A204.1 (cell line): ENCODE measurements around the gene SERPINB3.
"Not testable (repeated sequence)": the region's sequence is repeated elsewhere in the genome, so short reads cannot be mapped to it uniquely, and the experiment has no call there.

Experiments
- FAIRE-seq: peaks from 2 replicates; lab custom pipeline; 2012; peaks lifted over from hg19 to GRCh38; lab: Jason Lieb, UNC

The SERPINB3 gene

DNA sequence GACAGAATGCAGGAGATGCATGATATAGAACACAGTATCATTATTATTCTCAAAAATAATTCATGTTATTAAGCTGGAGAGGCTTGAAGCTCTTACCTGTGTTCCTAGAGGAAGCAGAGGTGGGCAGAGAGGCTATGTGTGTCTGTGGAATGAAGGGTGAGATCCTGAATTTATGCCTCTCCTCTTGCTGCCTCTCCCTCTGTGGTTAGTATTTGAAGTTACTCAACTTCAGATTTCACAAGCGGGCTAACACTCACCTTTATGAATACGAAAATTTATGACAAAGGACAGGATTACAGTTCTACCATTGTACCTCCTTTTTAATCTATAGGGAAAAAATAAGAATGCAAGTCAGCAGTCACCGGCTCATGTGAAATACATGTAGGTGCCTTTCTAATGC is at the start of gene SERPINB3:
Gene SERPINB3, minus strand, starts transcription at position 144 of the 400 bp plus-strand sequence. CDS start 677 bp downstream, outside the sequence.
- FAIRE-seq = not testable (repeated sequence)

- no peak for FAIRE-seq
Measured at GRCh38 chr18:63708650-63709049, 47.0 kb upstream of the SERPINB3 start.

- FAIRE-seq = no peak
Measured at GRCh38 chr18:63707816-63708215, 46.1 kb upstream of the SERPINB3 start.

DNA sequence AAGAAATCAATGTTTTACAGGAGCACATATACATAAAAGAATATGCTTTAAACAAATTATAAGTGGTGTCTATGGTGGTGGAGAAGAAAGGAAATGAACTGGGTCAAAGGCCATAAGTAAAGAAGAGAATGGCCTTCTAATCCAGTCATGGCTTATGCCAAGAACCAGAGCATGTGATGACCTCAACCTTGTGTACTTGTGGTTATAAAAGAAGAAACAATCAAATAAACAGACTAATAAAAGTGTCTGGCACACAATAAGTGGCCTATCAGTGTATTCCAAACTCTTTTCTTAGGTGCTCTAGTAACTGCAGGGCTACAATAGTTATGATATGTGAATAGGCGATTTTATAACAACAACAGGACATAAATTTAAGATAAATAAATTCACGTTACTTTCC is 43.7 kb upstream of the SERPINB3 start:
- no peak for FAIRE-seq

DNA sequence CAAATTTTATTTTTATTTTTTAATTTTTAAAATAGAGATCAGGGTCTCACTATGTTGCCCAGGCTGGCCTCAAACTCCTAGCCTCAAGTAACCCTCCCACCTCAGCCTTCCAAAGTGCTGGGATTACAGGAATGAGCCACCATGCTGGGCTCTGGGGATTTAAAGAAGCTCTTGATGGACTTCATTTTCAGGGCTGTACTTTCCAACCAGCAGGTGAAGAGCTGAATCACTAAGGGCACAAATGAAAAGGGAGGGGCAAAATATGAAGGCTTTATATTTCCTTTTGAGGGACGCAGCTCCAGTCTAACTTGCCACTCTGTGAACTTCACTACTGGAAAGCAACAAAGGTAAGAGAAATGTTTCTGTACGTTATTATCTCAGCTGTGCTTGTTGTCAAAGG is 41.0 kb upstream of the SERPINB3 start, which contains the start of gene SERPINB11:
Gene SERPINB11, plus strand, starts transcription at position 301 of the 400 bp plus-strand sequence. CDS start 7,234 bp downstream, outside the sequence.
- FAIRE-seq = no peak

DNA sequence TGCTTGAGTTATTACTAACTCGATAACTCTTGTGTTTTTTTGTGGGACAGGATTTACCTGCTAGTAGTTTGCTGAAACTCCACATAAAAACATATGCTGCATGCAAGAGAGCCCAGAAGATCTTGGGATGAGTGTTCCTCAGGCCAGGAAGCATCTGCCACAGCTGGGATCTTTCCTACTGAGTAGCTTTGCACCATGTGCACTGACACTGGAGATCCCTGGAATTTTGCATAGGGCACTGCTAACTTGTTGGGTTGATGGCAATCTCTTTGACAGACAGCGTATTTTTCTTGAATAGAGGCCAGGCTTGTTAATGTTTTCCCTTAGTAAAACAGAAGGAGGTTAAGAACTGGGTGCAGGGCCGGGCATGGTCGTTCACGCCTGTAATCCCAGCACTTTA is 40.3 kb upstream of the SERPINB3 start:
- FAIRE-seq = no peak

DNA sequence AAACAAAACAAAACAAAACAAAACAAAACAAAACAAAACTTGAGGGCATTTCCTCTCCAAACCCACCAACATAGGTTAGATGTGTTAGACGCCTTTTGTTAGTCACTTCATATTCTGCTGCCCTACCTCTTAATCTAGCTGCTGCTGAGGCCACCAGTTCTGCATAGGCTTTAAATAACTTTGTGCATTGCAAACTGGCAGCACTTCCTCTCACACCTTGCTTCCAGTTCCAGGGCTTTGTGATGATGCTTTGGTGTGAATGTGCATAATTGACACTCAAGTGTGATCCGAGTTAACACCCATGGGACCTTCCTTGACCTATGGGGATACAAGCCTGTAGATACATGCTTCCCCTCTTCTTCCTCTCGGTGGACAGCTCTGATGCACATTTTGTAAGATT is 38.8 kb upstream of the SERPINB3 start:
- no peak for FAIRE-seq

- no peak for FAIRE-seq
Measured at GRCh38 chr18:63697097-63697660, 35.5 kb upstream of the SERPINB3 start.

GRCh38 chr18:63689064-63689463 is 27.4 kb upstream of the SERPINB3 start:
- FAIRE-seq = no peak

DNA sequence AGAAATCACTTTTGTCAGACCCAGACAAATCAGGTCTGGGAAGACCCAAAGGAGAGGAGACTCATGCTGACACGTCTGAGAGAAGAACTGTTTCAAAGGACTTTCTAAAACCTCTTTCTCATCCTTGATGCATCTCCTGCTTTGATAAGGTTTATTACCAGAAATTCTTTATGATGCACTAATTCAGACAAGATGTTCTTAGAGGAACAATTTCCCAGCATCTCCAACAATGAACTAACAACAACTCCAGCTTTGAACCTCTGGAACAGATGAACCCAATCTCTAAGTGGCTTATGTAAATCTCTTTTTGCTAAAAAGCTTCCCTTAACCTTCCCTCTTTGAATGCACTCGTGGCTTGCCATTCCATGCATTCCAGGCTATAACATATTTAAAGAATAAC is 25.2 kb upstream of the SERPINB3 start:
- no peak for FAIRE-seq

DNA sequence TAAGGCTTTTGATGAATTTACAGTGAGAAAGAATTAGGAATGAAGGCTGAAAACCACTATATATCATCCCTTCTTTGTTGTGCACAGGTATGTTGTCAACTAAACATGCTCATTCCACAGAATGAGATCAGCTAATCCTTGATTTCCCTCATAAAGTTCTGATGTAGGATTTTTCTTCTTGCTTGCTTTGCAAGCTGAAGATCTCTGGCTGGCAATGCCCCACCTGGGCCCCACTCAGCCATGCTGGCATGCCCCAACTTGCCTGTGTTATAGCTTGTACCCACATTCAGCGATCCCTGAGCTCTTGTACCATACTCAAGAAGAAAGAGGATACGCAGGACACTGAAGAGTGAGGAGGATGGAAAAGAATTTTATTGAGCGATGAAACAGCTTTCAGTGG is 23.0 kb upstream of the SERPINB3 start:
- FAIRE-seq = no peak

DNA sequence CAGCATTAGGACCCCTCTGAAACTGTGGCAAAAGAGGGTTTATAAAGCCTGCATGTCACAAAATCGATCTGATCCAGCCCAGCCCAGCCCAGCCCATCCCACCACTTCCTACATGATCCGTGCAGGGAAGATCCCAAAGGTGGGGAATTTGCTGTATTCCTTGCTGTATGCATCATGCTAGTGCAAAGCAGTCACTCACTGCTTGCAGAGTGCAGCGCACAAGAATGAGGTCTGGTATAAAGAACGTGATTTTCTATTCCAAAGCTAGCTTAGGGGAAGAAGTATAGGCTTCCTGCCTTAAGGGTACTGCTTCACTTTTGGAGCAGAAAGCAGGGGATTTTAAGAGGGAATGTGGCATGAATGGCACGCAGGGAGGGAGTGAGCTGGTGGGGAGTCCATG is 22.2 kb upstream of the SERPINB3 start:
- FAIRE-seq = no peak

DNA sequence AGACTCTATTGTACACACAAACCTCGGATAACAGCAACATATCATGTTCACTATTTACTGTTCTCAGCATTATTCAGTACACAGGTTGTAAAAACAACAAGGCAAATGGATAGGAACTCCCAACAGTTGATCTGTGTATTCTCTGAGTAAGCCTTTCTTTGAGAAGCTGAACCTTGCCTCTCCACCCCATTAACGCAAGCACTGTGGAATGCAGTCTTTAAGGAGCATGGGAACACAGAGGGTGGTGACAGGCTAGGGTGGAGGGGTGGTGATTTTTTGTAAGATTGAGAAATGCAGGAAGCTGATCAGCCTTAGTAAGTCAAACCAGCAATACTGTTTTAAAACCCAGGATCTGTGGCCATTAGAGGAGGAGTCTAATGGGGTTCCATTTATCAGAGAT is 21.5 kb upstream of the SERPINB3 start:
- no peak for FAIRE-seq

DNA sequence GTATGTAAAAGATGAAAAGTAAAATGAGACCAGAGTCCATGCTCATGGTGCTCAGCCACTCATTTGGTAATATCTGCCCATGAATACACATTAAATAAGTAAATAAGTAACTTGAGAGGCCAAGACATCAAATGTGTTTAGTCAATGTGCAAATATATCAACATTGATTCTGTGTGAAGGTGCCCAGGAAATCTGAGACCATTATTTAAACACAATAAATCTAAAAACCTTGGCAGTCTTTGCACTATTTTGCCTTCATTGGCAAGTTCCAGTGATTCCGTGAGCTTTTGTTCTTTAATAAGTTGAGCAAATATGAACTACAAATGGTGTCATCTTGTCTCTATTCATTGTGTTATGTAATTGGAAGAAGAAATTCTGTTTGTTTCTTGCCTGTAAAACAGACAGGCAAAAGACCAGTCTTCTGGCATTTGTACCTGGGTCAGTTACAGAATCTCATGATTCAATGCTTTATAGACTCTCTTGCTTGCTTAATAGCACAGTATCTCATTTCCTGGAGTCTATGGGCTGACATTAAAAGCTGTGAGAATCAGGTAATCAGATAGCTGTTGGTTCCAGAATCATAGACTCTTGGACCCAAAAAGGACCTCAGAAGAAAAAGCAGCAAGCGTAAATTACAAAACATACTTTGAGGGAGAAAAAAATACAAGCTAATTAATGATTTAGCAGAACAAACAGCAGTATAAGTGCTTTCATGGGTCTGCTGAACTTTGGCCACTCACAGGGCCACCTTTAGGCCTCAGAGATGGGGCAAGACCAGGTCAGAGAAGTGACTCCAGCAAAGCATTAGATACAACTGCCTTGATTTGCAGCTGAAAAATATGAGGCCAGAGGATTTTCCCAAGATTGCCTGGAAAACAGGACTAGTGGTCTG is 20.0 kb upstream of the SERPINB3 start:
- no peak for FAIRE-seq

DNA sequence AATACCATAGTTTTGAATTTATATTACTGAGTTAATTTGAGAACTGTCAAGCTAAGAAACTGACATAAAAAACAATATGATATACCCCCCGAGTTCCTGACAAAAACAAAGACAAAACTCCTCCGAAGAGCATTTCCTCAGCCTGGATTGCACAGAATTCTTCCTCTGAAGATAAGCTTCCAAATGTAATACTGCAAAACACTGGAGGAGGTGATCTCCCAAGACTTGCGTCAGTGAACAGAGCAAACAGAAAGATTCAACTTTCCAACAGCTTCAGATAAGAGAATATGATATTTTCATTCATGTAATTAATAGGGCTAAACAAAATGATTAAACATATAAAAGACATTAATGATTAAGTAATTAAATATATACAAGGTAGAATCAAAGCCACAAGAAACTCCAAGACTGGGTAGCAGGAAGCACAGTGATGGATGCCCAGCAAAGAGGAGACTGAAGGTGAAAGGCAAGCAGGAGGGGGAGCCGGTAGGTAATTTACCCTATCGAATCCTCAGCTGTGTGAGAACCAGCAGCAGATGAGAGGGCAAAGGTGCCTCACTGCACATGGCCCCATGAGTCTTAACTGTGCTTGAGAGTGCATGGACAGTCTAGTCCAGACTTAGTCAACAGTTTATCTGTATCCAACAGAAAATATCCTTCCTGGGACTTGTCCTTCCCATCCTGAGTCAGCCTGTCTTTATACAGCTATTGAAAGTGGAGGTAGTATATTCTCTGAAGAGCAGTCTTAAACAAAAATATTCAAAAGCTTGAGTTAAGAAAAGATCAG is 18.3 kb upstream of the SERPINB3 start:
- no peak for FAIRE-seq

DNA sequence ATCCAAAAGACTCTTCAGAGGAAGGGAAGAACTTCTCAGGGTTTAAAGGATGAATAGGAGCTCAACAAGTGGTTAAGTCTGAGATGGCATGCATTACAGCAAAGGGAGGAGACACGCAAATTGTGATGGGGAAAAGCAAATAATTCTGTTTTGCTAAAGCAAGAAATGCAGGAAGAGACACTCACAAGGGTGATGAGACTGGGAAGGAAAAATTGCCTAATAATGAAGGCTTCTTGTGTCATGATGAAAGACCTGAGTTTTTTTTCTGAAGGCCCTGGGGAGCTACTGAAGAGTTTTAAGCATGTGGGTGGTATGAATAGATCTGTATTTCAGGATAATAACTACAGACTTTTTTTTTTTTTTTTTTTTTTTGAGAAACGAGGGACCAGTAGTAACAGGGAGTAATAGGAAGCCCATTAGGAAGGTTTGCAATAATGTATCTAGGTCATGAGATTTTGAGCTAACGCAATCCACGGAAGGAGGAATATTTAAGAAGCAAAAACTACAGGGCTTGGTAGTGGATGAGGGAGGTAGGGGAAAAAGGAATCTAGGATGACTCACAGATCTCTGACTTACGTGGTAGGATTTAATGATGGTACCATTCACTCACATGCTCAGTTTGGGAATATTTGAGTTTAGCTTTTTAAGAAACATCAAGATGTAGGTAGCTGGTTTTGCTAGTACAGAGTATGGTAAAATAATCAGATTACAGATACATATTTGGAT is 16.0 kb upstream of the SERPINB3 start:
- no peak for FAIRE-seq

GRCh38 chr18:63676526-63677323 is 15.0 kb upstream of the SERPINB3 start:
- FAIRE-seq = no peak

- FAIRE-seq = no peak
Measured at GRCh38 chr18:63664571-63664970, 2.9 kb upstream of the SERPINB3 start.

DNA sequence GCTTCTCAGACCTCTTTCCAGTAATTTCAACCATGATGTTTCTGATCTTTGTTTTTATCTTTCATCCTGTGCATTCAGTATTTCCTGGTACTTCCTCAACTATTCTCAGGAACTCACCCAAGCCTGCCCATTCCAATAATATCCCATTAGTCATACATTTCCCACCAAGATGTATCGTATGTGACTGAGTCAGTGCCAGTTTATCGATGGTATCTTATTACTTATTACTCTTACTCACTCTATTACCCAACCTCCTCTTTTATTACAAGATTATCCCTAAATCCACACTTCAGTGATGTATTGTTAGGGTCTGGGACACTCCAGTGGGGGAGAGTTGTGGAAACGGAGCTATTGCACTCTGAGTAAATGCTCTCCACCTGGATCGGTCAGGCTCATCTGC is 2.8 kb downstream of the SERPINB3 start:
- not testable (repeated sequence) for FAIRE-seq

DNA sequence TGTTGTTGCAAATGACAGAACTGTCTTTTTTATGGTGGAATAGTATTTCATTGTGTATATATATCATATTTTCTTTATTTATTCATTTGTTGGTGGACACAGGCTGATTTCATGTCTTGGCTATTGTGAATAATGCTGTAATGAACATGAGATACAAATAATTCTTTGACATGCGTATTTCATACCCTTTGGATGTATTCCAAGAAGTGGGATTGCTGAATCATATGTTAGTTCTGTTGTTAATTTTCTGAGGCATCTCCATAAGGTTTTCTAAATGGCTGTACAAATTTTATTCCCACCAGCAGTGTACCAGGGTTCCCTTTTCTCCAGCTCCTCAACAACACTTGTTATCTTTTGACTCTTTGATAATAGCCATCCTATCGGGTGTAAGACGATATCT is 11.4 kb downstream of the SERPINB3 start:
- not testable (repeated sequence) for FAIRE-seq

DNA sequence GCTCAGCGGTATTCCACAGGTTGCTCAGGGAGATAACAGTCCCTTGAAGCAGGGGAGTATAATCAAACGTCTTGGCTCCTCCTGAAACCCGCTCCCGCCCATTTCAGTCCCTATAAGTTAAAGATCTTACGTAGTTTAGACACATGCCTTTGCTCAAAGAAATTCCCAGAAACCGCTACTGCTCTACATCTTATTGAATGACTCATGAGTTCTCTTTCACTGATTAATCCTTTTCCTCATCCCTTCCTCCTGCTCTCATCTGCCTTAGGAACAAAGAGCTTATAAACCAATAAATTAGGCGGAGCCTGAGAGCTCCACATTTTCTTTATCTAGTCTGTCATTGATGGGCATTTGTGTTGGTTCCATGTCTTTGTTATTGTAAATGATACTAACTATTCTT is 13.5 kb downstream of the SERPINB3 start:
- no peak for FAIRE-seq
